A673 (cell line): ENCODE data around the gene LIMCH1.

ENCODE experiments used
- CTCF ChIP-seq: fragments of 300-800, 200-600 bp; sonication (generic); conservative IDR thresholded peaks from 2 replicates; pipeline ENCODE4 v1.5.1; 2017; ENCODE audit warnings: low read depth, mild to moderate bottlenecking, antibody characterized with exemption, low read length, moderate library complexity, mixed read lengths
- EZH2 ChIP-seq: fragments of 200-600 bp; sonication (generic); IDR thresholded peaks from 2 replicates; pipeline ENCODE4 v1.6.1; 2017; ENCODE audit warnings: borderline replicate concordance, low read depth, mild to moderate bottlenecking, mixed read lengths, antibody characterized with exemption, low read length; ENCODE audit not compliant: poor library complexity, severe bottlenecking

GRCh38 chr4:41646862-41647261, 108.9 kb downstream of the LIMCH1 start:
- TF ChIP-seq CTCF (no peak), EZH2 (no peak)
